Karpas-422 (cell line): ENCODE measurements around the gene CXCR6. TPM values are rescaled to one million over a fixed set of nuclear protein-coding genes. Genes with fewer than 3 reads are reported as not detected.

Experiments
- DNase-seq: peaks from one replicate; pipeline ENCODE4 v3.0.0-alpha.2; 2015
- H2AFZ ChIP-seq: fragments of 200-600 bp; sonication (generic); 2 replicates; pipeline ENCODE4 v1.6.1; 2014; ENCODE audit warnings: antibody characterized with exemption, low read length, mixed read lengths
- H3K27ac ChIP-seq: fragments of 200-600 bp; sonication (generic); 2 replicates; pipeline ENCODE4 v1.5.1; 2014; ENCODE audit warnings: mild to moderate bottlenecking, low read length, moderate library complexity
- H3K27me3 ChIP-seq: fragments of 200-600 bp; sonication (generic); 2 replicates; pipeline ENCODE4 v1.6.1; 2014; ENCODE audit warnings: low read length, mixed read lengths
- H3K36me3 ChIP-seq: fragments of 200-600 bp; sonication (generic); 2 replicates; pipeline ENCODE4 v1.6.1; 2014; ENCODE audit warnings: low read length, mixed read lengths; ENCODE audit not compliant: insufficient read depth
- H3K4me1 ChIP-seq: fragments of 200-600 bp; sonication (generic); 2 replicates; pipeline ENCODE4 v1.6.1; 2014; ENCODE audit warnings: mild to moderate bottlenecking, low read length, mixed read lengths
- H3K4me2 ChIP-seq: fragments of 200-600 bp; sonication (generic); 2 replicates; pipeline ENCODE4 v1.6.1; 2014; ENCODE audit warnings: low read length, low read depth, mild to moderate bottlenecking; ENCODE audit not compliant: poor library complexity, severe bottlenecking
- H3K4me3 ChIP-seq: fragments of 200-600 bp; sonication (generic); 2 replicates; pipeline ENCODE4 v1.5.1; 2014; ENCODE audit warnings: mild to moderate bottlenecking, antibody characterized with exemption, low read length, mixed read lengths
- H3K79me2 ChIP-seq: fragments of 200-600 bp; sonication (generic); 2 replicates; pipeline ENCODE4 v1.6.1; 2014; ENCODE audit warnings: mild to moderate bottlenecking, low read length, mixed read lengths
- H3K9ac ChIP-seq: fragments of 200-600 bp; sonication (generic); 2 replicates; pipeline ENCODE4 v1.6.0; 2014; ENCODE audit warnings: low read length
- H3K9me2 ChIP-seq: fragments of 200-600 bp; sonication (generic), shearing (Covaris generic); replicated peaks from 2 replicates; pipeline ENCODE4 v1.6.0; 2014; ENCODE audit warnings: mild to moderate bottlenecking, low read length, moderate library complexity; ENCODE audit not compliant: insufficient read depth
- H3K9me3 ChIP-seq: fragments of 300-700, 200-600 bp; sonication (generic); 2 replicates; pipeline ENCODE4 v1.6.1; 2014; ENCODE audit warnings: low read length, mixed read lengths
- H4K20me1 ChIP-seq: fragments of 200-600 bp; sonication (generic); 2 replicates; pipeline ENCODE4 v1.6.1; 2014; ENCODE audit warnings: mild to moderate bottlenecking, antibody characterized with exemption, low read length, low read depth; ENCODE audit not compliant: insufficient read depth
- total RNA-seq: library from RNA; depleted of rRNA; stranded (reverse); fragments of >200 nt; shearing (Covaris generic); gene quantifications from 2 replicates; pipeline ENCODE4 v1.2.3, GENCODE V29; 2014; ENCODE audit warnings: low replicate concordance

Gene CXCR6
- total RNA-seq, 1 experiment from 2014 or later = not detected

- Histone ChIP-seq H3K79me2 (0 out of 2 replicates have a peak, but pooled peaks cover 2% of the 10 kb centered on the region), H2AFZ (no peak overlapping the region), H4K20me1 (no peaks in the 10 kb centered on the region), H3K27ac (no peak overlapping the region), H3K36me3 (peaks cover 26% of the 10 kb centered on the region; the same call in 1 of the 2 replicates), H3K27me3 (no peaks in the 10 kb centered on the region), H3K4me1 (no peaks in the 10 kb centered on the region), H3K4me3 (no peak overlapping the region), H3K9me3 (no peaks in the 10 kb centered on the region), H3K9me2 (no peaks in the 10 kb centered on the region), H3K9ac (no peak overlapping the region), H3K4me2 (no peak overlapping the region)
- no peak for DNase-seq
These were observed 10.3 kb downstream of the CXCR6 start for GRCh38 chr3:45953536-45953935.

DNA sequence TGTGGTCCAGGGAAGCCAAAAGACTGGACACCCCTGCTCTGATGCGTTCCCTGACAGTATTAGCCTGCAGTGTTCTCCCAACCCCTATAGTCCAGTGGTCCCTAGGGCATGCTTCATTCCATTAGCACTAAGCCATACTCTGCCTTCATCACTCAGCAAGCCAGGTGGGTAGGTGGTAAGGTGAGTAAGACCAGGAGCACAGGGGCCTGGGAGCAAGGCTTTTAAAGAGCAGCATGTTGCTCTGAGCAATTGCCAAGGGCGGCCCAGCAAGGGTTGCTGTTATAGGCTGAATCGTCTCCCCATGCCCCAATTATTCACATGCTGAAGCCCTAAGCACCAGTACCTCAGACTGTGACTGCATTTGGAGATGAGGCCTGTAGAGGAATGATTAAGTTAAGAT, 11.0 kb downstream of the CXCR6 start:
- Histone ChIP-seq H3K27me3 (no peaks in the 10 kb centered on the region), H2AFZ (no peak overlapping the region), H3K9me3 (no peaks in the 10 kb centered on the region), H3K4me1 (no peaks in the 10 kb centered on the region), H3K9ac (no peak overlapping the region), H3K27ac (no peak overlapping the region), H3K9me2 (no peaks in the 10 kb centered on the region), H4K20me1 (no peaks in the 10 kb centered on the region), H3K36me3 (peaks cover 27% of the 10 kb centered on the region; the same call in 1 of the 2 replicates), H3K4me2 (no peak overlapping the region), H3K79me2 (0 out of 2 replicates have a peak, but pooled peaks cover 2% of the 10 kb centered on the region), H3K4me3 (no peak overlapping the region)
- no peak for DNase-seq

- Histone ChIP-seq H3K9me3 (no peaks in the 10 kb centered on the region), H3K9ac (no peak overlapping the region), H3K79me2 (0 out of 2 replicates have a peak, but pooled peaks cover 2% of the 10 kb centered on the region), H3K27ac (no peak overlapping the region), H3K9me2 (no peaks in the 10 kb centered on the region), H3K4me2 (no peak overlapping the region), H3K4me3 (no peak overlapping the region), H3K4me1 (no peaks in the 10 kb centered on the region), H4K20me1 (no peaks in the 10 kb centered on the region), H3K27me3 (no peaks in the 10 kb centered on the region), H2AFZ (no peak overlapping the region), H3K36me3 (peaks cover 33% of the 10 kb centered on the region; the same call in 1 of the 2 replicates)
- no peak for DNase-seq
These were observed 11.9 kb downstream of the CXCR6 start for GRCh38 chr3:45955017-45955647.

DNA sequence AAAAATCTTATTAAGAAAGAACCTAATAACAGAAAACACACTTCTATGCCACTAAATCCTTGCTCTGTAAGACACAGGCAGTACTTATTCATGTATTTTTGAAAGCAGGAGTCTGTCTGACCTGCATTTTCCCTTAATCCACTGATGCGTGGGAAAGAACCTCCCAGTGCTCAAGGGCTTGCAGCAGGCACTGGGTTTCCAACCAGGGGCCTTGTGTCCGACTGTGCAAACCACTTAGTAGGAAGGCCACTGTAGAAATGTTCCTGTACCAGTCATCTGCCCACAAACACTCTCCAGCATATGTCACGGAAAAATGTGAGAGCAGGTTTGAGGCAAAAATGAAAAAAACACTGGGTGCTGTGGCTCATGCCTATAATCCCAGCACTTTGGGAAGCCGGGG, 12.4 kb downstream of the CXCR6 start:
- Histone ChIP-seq H3K9ac (no peak overlapping the region), H2AFZ (no peak overlapping the region), H3K4me2 (no peak overlapping the region), H4K20me1 (no peaks in the 10 kb centered on the region), H3K4me3 (no peak overlapping the region), H3K79me2 (0 out of 2 replicates have a peak, but pooled peaks cover 2% of the 10 kb centered on the region), H3K9me3 (no peaks in the 10 kb centered on the region), H3K9me2 (no peaks in the 10 kb centered on the region), H3K27me3 (no peaks in the 10 kb centered on the region), H3K36me3 (peaks cover 39% of the 10 kb centered on the region; the same call in 1 of the 2 replicates), H3K27ac (no peak overlapping the region), H3K4me1 (no peaks in the 10 kb centered on the region)
- DNase-seq = no peak

DNA sequence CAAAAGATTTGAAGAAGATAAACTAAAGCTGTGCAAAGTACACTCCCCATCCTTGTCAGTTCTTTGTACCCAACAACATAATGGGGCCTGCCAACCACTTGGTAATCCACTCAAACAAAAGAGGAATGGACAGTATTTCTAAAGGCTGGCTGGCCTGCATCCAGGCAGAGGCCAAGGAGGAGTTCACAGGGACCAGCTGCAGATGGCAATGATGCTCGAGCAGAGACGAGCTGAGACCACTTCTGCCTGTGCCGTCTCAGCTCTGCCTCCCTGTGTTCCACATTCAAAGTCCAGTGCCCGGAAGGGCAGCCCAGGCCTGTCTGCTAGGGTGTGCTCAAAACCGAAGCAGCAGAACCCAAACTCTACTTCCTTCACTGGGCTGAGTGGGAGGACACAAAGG, 14.3 kb downstream of the CXCR6 start:
- no peaks in the 10 kb centered on the region for H3K4me1 ChIP-seq
- no peak overlapping the region for H3K4me2 ChIP-seq
- H3K9me3 ChIP-seq = no peaks in the 10 kb centered on the region
- H3K79me2 ChIP-seq = 0 out of 2 replicates have a peak, but pooled peaks cover 2% of the 10 kb centered on the region
- no peak overlapping the region for H3K27ac ChIP-seq
- DNase-seq = no peak
- no peak overlapping the region for H3K4me3 ChIP-seq
- no peaks in the 10 kb centered on the region for H3K9me2 ChIP-seq
- no peaks in the 10 kb centered on the region for H4K20me1 ChIP-seq
- H2AFZ ChIP-seq = no peak overlapping the region
- H3K36me3 ChIP-seq = peaks cover 45% of the 10 kb centered on the region; the same call in 1 of the 2 replicates
- no peak overlapping the region for H3K9ac ChIP-seq
- no peaks in the 10 kb centered on the region for H3K27me3 ChIP-seq

GRCh38 chr3:45958321-45958791, 15.1 kb downstream of the CXCR6 start:
- Histone ChIP-seq H3K9ac (no peak overlapping the region), H3K9me2 (no peaks in the 10 kb centered on the region), H3K9me3 (no peaks in the 10 kb centered on the region), H3K4me1 (no peaks in the 10 kb centered on the region), H3K79me2 (0 out of 2 replicates have a peak, but pooled peaks cover 2% of the 10 kb centered on the region), H4K20me1 (no peaks in the 10 kb centered on the region), H3K27me3 (no peaks in the 10 kb centered on the region), H3K36me3 (peaks cover 51% of the 10 kb centered on the region; the same call in 1 of the 2 replicates), H3K4me3 (no peak overlapping the region), H2AFZ (no peak overlapping the region), H3K4me2 (no peak overlapping the region), H3K27ac (no peak overlapping the region)
- DNase-seq = no peak

- Histone ChIP-seq H3K27me3 (no peaks in the 10 kb centered on the region), H3K4me2 (no peak overlapping the region), H3K4me1 (peaks cover 4% of the 10 kb centered on the region), H3K36me3 (peaks cover 52% of the 10 kb centered on the region; the same call in 1 of the 2 replicates), H4K20me1 (no peaks in the 10 kb centered on the region), H3K4me3 (no peak overlapping the region), H3K27ac (no peak overlapping the region), H3K9me3 (no peaks in the 10 kb centered on the region), H3K9ac (no peak overlapping the region), H3K9me2 (no peaks in the 10 kb centered on the region), H3K79me2 (0 out of 2 replicates have a peak, but pooled peaks cover 2% of the 10 kb centered on the region), H2AFZ (no peak overlapping the region)
- no peak for DNase-seq
These were observed 15.9 kb downstream of the CXCR6 start for GRCh38 chr3:45959201-45959600.

- Histone ChIP-seq H3K9me2 (no peaks in the 10 kb centered on the region), H3K27me3 (no peaks in the 10 kb centered on the region), H3K4me2 (no peak overlapping the region), H3K36me3 (peaks cover 51% of the 10 kb centered on the region; the same call in 1 of the 2 replicates), H3K4me1 (peaks cover 5% of the 10 kb centered on the region), H3K9ac (no peak overlapping the region), H2AFZ (no peak overlapping the region), H3K4me3 (no peak overlapping the region), H3K9me3 (no peaks in the 10 kb centered on the region), H4K20me1 (no peaks in the 10 kb centered on the region), H3K27ac (no peak overlapping the region), H3K79me2 (0 out of 2 replicates have a peak, but pooled peaks cover 2% of the 10 kb centered on the region)
- DNase-seq = no peak
These were observed 17.0 kb downstream of the CXCR6 start for GRCh38 chr3:45960289-45960688.
